ENCODE results near the gene RGS4. TPM values are rescaled to one million over a fixed set of nuclear protein-coding genes. Genes with fewer than 3 reads are reported as not detected.

Gene RGS4
- total RNA-seq: 10.7 TPM

DNA sequence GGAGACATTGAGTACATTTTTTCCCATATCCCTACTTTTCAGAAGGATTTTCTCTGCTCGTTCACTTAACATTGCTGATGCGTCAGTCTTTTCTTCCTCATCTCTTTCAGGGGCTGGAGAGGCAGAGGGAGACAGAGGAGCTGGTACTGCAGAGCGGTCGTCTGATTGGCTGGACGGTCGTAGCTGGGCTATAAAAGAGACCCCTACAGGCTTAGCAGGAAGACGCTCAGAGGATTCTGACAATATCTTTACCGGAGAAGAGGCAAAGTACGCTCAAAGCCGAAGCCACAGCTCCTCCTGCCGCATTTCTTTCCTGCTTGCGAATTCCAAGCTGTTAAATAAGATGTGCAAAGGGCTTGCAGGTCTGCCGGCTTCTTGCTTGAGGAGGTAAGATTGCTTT lies at the start of gene RGS4:
TSS of gene RGS4 (plus strand) at position 220 of the 400 bp plus-strand sequence. CDS start at position 344, 124 bp downstream.
- intact Hi-C loops (cut with DNase I): no loop called here
- peak; percentile 59 for DNase-seq (ENCODE audit: low spot score)
- peak; percentile 95 for ATAC-seq

DNA sequence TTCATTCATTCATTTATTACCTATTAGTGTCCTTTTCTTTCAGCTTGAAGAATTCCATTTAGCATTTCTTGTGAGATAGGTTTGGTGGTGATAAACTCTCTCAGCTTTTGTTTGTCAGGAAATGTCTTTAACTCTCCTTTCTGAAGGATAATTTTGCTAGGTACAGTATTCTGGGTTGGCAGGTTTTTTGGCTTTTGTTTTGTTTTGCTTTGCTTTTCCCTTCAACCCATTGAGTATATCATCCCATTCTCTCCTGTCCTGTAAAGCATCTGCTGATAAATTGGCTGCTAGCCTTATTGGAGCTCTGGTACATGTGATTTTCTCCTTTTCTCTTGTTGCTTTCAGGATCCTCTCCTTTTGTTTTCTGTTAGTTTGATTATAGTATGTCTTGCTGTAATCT lies 47.0 kb upstream of the RGS4 start:
- no peak for DNase-seq (ENCODE audit: low spot score)
- no peak for ATAC-seq
- intact Hi-C loops (cut with DNase I): no loop called here

DNA sequence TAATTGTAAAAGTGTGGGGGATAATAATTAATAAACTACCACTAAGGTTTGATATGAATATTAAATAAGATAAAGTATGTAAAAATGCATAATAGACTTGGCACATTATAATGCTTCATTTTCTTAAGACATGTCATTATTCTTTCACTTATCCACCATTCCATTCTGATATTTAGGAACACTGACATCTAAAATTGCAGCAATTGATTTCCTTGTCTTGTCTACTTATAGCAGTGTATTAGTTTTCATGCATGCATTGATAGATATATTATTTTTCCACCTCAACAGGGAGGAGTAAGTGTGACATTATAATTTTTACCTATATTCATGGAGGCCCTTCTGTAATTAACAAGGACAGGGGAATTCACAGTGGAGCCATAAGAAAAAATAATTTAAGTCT lies 41.6 kb upstream of the RGS4 start:
- ATAC-seq (no peak), DNase-seq (ENCODE audit: low spot score) (no peak)
- intact Hi-C loops (cut with DNase I): no loop called here

DNA sequence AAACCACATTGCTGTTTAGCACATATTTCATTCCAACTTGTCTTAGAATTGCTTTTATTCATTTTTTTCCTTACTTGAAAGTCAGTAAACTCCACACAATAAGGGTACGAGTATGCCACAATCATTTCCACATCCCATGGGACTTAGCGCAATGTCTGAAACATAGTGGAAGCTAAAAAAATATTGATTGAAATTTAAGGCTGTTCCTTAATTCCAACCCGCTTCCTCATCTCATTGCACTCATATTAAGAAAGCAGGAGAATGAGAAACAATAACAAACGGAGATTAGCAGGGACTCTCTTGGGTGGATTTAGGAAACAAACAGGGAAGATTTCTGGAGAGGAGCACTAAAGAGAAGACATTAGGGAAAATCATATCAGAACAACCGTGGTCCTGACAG lies 39.3 kb upstream of the RGS4 start:
- intact Hi-C loops (cut with DNase I): no loop called here
- DNase-seq (ENCODE audit: low spot score): no peak
- ATAC-seq: no peak

DNA sequence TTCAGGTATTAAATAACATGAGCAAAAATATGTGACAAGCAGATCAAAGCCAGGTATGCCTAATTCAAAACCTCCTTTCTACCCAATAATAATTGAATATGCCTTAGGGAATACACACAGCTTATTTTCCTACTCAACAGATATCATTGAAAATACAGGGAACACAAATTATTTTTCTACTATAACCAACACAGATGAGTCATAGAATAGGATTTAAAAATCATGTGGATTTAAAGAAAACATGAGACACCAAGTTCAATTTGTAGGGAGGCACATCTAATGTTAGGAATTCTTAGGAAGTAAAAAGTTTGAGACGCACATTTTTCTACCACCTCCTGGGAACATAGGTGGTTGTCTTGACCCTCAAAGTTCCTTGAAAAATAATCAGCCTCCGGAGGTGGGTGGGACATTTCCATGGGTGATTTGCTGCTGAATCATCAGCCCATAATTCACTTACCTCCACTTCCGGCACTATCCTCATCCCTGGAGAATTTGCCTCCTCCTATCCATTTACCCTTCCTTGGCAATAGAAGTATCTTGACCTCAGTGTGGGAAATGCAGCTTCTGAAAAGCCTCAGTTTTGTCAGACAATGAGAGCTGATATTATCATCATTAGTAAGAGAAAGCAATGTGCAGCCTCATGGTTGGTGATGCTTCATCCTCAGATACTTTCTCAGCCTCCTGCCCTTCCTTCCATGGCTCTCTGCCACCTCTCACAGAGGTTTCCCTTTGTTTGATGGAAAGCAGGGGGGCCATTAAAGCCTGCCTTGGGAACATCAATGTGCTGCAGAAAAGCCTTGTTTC lies 33.5 kb upstream of the RGS4 start:
- intact Hi-C loops (cut with DNase I): no loop called here
- ATAC-seq (no peak), DNase-seq (ENCODE audit: low spot score) (no peak)

DNA sequence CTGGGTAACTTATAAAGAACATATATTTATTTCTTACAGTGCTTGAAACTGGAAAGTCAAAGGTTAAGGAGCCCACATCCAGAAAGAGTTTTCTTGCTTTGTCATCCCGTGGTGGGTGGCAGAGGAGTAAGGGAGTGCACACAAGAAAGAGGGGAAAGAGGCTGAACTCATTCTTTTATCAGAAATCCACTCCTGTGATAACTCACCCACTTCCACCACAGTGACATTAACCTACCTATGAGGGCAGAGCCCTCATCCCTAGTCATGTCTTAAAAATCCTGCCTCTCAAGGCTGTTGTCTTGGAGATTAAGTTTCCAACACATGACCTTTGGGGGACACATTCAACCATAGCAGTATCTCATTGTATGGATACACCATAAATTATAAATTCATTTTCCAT lies 32.5 kb upstream of the RGS4 start:
- ATAC-seq (no peak), DNase-seq (ENCODE audit: low spot score) (no peak)
- intact Hi-C loops (cut with DNase I): no loop called here

DNA sequence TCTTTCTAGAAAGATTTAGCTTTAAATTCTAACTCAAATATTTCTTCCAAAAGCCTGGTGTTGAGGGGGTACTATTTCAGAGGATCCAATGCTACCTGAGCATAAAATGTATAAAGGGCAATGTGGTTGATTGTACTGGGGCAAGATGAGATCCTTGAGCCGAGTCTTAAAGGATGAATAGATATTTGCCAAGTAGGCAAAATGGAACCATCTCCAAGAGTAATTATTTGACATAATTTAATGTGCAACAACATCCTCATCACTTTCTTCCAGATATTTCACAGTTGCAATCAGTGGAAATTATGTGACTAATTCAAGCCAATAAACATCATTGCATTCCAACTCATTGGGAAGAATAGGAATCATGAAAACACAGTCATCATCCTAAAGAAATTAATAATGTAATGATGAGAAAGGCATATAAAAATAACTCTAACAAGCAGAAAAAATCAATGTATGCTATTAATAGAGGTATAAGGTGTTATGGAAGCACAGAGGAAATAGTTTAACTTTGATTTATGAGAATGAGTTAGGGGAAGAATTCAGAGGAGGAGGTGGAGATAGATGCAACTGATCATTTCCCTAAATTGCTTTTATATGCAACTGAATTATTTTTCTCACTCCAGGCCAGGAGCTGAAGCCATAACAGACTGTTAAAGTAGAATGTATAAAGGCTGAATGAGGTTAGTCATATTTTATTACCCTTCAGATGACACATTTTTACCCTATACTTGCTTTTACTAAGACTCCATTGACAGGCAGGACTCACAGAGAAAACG lies 30.0 kb upstream of the RGS4 start:
- DNase-seq (ENCODE audit: low spot score) (no peak), ATAC-seq (no peak)
- intact Hi-C loops (cut with DNase I): no loop called here

DNA sequence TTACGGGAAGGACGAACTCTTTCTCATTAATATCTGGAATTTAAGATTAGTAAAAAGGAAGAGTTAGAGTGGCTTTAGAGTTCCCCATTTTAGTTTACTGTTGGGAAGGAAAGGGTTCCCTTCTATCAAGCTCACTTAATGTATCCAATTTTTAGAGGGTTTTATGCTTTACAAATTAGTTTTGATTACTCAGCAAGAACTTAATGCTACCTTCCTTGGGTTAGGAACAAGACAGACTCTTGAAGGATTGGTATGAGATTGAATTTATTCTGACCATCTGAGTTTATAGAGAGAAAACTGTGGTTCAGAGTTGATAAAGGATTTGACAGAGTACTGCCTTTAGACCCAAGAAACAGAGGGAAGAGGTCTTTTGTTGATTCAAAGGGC lies 29.5 kb upstream of the RGS4 start:
- intact Hi-C loops (cut with DNase I): no loop called here
- no peak for DNase-seq (ENCODE audit: low spot score)
- no peak for ATAC-seq

DNA sequence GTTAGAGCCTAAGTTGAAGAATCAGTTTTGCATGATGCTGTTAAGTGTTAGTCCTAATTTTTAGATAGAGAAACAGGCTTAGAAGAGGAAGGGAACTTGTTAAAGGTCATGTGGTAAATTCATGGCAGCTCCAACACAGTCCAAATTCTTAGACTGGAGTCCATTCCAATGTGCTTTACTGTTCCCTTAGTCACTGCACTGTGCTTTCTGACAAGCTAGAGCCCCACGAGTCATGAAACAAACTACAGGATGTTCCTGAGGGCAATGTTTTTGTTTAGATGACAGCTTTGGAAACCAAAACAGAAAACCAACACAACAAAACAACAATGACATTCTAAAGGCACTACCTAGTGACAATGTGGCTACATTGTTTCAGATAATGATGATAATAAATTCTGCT lies 23.1 kb upstream of the RGS4 start:
- intact Hi-C loops (cut with DNase I): no loop called here
- DNase-seq (ENCODE audit: low spot score) (no peak), ATAC-seq (no peak)

DNA sequence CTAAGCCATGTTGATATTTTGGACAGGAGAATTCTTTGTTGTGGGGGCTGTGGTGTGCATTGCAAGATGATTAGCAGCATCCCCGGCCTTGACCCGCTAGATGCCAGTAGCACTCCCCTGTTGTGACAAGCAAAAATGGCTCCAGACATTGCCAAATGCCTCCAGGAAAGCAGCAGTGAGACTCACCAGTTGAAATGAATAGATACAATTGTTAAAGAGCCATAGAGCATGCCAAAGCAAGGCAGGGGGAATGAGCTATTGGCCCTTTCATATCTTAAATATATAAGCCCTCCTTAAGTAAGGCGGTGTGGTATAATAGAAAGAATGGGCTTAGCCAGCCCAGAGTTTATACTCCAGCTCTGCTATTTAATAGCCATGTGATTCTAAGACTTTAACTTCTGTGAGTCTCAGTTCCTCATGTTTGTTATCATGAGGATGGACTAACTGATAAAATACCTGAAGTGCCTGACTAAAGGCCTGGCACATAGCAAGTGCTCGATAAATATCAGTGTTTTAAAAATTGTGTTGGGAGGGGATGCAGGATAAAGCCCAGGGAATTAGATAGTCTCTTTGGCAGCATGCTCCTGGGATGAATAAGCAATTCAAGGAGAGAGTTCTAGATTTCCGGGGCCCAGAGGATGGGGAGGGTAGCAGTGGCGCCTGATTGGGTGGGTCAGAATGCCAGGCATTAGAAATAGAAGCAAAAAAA lies 21.1 kb upstream of the RGS4 start:
- ATAC-seq (no peak), DNase-seq (ENCODE audit: low spot score) (no peak)
- intact Hi-C loops (cut with DNase I): no loop called here

DNA sequence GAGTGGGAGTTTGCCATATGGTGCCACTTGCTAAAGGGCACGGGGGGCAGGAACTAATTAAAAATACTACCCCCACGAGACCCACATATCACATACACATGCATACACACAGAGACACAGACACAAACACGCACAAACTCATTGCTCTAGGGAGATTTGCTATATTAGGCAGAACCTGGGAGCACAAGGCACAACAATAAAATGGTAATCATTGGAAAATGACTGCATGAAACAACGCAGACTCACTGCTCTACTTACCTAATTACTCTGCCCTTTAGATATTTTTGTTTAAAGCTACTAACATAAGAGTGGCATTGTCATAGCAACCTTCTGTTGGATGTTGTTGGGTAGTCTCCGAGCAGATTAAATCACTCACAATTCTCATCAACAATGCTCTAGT lies 20.3 kb upstream of the RGS4 start:
- intact Hi-C loops (cut with DNase I): no loop called here
- ATAC-seq: no peak

DNA sequence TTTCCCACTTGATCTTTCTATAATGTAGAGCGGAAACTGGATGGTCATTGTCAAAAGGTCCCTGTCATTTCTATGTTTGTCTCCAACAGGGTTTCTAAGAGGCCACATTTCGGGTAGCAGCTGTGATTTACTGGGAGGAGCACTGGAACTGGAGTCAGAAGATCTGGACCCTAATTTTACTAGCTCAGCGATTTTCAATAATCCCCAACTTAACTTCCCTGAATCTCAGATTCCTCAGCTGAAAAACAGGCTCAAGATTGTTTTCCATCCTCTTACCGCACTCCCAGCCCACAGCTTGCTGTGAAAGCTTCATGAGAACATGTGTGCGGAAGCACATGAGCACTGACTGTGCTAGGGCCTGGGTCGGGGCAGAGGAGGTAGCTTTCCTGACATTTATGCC lies 19.9 kb upstream of the RGS4 start:
- intact Hi-C loops (cut with DNase I): no loop called here
- ATAC-seq: no peak
- DNase-seq (ENCODE audit: low spot score): no peak

More for the DNA sequence above, 20.3 kb upstream of the RGS4 start:
- no peak for DNase-seq (ENCODE audit: low spot score)

DNA sequence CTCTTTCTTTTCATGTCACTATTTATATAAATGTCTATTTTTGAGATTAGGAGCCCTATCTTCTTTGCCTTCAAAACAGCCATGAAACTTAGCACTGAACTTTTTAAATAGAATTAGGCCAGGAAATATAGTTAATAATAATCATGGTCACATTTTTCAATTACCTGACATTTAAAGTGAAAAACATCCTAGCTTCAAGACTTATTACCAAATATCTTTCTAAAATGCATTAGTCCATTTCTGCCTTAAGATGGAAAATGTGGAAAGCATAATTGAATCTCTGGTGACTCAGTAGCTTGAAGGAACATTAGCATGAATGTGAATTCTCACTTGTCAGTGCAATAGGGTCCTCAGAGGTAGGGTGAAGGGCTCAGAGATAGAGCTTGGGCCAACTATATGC lies 18.7 kb upstream of the RGS4 start:
- intact Hi-C loops (cut with DNase I): no loop called here
- DNase-seq (ENCODE audit: low spot score) (no peak), ATAC-seq (no peak)

DNA sequence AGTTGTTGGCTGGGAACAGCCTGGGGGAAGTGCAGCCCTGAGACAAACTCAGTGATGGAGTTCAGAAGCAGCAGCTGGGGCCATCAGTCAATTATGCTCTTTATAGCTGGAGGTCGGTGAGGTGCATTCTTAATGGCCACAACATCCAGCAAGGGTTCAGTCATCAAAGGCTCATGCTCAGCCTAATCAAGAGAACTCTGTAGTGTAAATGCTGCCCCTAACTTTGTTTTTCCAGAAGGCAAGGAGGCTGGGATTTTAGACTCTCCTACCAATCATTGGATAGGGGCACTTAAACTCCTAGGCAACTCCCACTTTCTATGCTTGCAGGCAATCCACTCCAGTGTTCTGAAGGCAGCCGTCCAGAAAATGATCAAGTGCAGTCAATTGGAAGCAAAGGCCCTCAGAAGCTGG lies 15.0 kb upstream of the RGS4 start:
- DNase-seq (ENCODE audit: low spot score): no peak
- intact Hi-C loops (cut with DNase I): no loop called here
- ATAC-seq: no peak

DNA sequence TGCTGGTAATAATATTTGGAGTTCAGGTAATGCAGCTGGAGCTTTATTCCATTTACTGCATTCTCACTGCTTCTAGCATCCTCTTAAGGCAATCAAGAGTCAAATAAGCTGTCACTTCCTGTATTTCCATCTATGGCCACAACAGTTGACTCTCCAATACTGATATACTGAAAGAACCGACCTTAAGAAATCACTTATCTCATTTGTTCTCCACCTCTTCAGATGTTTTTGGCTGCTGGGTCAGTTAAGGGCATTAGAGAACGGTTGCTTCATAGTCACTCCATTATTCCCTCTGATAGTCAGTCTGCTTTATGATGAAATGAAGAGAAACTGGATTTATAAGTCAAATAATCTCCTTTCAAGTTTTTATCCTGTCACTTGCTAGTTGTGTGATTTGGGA lies 14.2 kb upstream of the RGS4 start:
- no peak for ATAC-seq
- intact Hi-C loops (cut with DNase I): no loop called here
- DNase-seq (ENCODE audit: low spot score): no peak

DNA sequence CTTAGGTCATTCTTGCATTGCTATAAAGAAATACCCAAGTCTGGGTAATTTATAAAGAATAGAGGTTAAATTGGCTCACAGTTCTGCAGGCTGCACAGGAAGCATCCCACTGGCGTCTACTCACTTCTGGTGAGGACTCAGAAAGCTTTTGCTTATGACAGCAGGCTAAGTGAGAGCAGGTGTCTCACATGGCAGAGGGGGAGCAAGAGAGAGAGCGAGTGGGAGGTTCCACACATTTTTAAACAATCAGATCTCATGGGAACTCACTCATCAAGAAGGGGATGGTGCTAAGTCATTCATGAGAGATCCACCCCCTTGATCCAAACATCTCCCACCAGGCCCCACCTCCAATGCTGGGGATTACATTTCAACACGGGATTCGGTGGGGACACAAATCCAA lies 13.6 kb upstream of the RGS4 start:
- intact Hi-C loops (cut with DNase I): no loop called here
- ATAC-seq: no peak
- no peak for DNase-seq (ENCODE audit: low spot score)

DNA sequence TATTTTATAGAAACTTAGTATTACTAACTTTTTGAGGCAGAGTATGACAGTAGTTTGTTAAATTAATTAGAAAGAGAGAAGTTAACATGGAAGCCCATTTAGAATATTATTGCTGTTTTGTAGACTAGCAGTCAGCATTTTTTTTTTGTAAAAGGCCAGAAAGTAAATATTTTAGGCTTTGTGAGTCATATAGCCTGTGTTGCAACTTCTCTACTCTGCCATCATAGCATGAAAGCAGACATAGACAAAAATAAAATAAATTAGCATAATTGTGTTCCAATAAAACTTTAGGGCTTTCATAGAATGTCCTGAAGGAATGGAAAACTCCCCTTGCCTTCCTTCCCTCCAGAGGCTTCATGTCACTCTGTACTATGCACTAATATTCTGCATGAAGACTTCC lies 12.3 kb upstream of the RGS4 start:
- intact Hi-C loops (cut with DNase I): no loop called here
- DNase-seq (ENCODE audit: low spot score) (no peak), ATAC-seq (no peak)

DNA sequence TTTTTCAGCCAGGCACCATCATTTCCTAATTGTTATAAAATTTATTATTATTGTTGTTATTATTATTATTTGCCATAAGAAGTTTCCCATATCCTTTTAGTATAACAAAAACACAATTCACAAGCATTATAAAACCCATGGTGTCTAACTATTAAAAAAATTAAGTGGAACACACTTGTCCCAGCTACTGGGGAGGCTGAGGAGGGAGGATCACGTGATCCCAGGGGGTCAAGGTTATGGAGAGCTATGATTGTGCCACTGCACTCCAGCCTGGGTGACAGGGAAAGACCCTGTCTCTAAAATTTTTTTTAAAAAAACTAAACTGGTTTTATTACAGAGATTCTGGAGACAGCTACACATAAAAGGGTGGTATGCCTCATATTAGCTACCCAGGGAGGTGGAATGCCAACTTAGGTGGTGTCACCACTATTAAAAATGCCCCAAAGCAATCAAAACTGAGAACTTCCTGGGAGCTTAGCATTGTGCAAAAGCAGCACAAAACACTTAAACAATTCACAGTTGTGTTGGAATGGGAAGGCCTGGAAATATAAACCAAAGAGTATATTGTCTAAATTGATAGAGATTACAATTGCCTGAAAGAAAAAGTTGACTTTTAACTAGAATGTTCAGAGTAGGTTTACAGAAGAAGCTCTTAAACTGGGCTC lies 8.7 kb upstream of the RGS4 start:
- no peak for ATAC-seq
- intact Hi-C loops (cut with DNase I): no loop called here

DNA sequence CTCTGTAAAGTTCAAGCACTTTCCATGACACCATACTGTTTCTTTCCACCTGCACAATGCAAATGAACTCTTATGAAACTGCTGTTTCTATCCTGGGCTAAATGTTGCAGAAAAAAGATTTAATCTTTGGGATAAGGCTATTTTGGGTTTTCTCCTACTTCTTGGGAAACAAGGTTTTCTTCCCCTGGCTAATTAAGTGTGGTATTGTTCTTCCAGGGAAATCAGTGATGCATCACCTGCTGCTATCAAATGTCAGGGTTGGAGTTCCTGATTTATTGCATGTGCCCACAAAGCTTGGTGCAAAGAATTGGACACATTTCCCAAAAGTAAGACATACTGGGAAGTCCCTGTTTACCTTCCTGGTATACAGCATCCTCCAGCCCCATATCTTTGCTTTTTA lies 6.0 kb upstream of the RGS4 start:
- intact Hi-C loops (cut with DNase I): no loop called here
- no peak for DNase-seq (ENCODE audit: low spot score)
- no peak for ATAC-seq

More for the DNA sequence above, 8.7 kb upstream of the RGS4 start:
- DNase-seq (ENCODE audit: low spot score): no peak

DNA sequence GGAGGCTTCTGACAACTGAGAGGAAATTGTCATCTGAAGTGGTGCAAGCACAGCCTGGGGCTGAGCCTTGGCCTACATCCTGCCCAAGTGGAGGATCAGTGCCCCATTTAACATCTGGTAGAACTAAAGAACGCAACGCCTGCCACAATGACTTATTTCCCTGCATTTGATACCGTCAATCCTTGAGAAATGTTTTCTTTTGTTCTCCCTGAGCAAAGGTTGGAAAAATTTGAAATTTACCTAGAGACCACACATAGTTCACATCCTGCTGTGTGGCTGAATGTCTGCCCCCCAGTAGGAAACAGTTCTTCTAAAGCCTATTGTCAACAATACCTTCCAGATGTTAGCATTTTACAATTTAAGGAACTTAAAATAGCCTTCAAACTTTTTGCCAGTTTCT lies 5.6 kb upstream of the RGS4 start:
- ATAC-seq (no peak), DNase-seq (ENCODE audit: low spot score) (no peak)
- intact Hi-C loops (cut with DNase I): no loop called here

All from sciatic nerve (tissue), 2 donors.